Stimulated activated CD4-positive, alpha-beta T cell treated with anti-CD3 and anti-CD28 coated beads, Interleukin-15, amount 100 ng/mL, for 24 hours (primary cell): ENCODE measurements around the gene TCTN1.
A peak's percentile ranks its signal among the peaks of the same experiment; 100 is the strongest.
"Not testable (repeated sequence)": the region's sequence is repeated elsewhere in the genome, so short reads cannot be mapped to it uniquely, and the experiment has no call there.

ENCODE experiments used
- DNase-seq: peaks from one replicate; pipeline ENCODE4 v3.0.0-alpha.2; 2020

Gene TCTN1

GRCh38 chr12:110587102-110587501 lies 26.8 kb upstream of the TCTN1 start:
- DNase-seq: not testable (repeated sequence)

- no peak for DNase-seq
Measured at GRCh38 chr12:110590059-110590458, 23.9 kb upstream of the TCTN1 start.

- DNase-seq: no peak
Measured at GRCh38 chr12:110590806-110591326, 23.1 kb upstream of the TCTN1 start.

GRCh38 chr12:110591451-110592051 lies 22.4 kb upstream of the TCTN1 start:
- no peak for DNase-seq

GRCh38 chr12:110592078-110592477 lies 21.9 kb upstream of the TCTN1 start:
- DNase-seq: no peak

- not testable (repeated sequence) for DNase-seq
Measured at GRCh38 chr12:110592919-110593318, 21.0 kb upstream of the TCTN1 start.

GRCh38 chr12:110597885-110598284 lies 16.0 kb upstream of the TCTN1 start:
- DNase-seq: no peak

GRCh38 chr12:110599334-110599733 lies 14.6 kb upstream of the TCTN1 start:
- no peak for DNase-seq

GRCh38 chr12:110600254-110600653 lies 13.7 kb upstream of the TCTN1 start:
- DNase-seq: no peak

- DNase-seq: peak; percentile 51
Measured at GRCh38 chr12:110602085-110602814, 11.7 kb upstream of the TCTN1 start.

GRCh38 chr12:110606253-110606611 lies 7.7 kb upstream of the TCTN1 start:
- DNase-seq: no peak

- DNase-seq: no peak
Measured at GRCh38 chr12:110613071-110613770, 708 bp upstream of the TCTN1 start.

GRCh38 chr12:110615171-110615570 lies 1.2 kb downstream of the TCTN1 start:
- DNase-seq: no peak

- no peak for DNase-seq
Measured at GRCh38 chr12:110616471-110617115, 2.7 kb downstream of the TCTN1 start.

GRCh38 chr12:110619534-110619953 lies 5.6 kb downstream of the TCTN1 start:
- peak; percentile 61 for DNase-seq

- DNase-seq: no peak
Measured at GRCh38 chr12:110622582-110622981, 8.7 kb downstream of the TCTN1 start.

GRCh38 chr12:110627500-110628195 lies 13.7 kb downstream of the TCTN1 start:
- no peak for DNase-seq

- DNase-seq: no peak
Measured at GRCh38 chr12:110635055-110635454, 21.1 kb downstream of the TCTN1 start.

GRCh38 chr12:110636516-110636915 lies 22.6 kb downstream of the TCTN1 start:
- DNase-seq: no peak

GRCh38 chr12:110637869-110638441 lies 24.0 kb downstream of the TCTN1 start:
- DNase-seq: no peak

GRCh38 chr12:110638796-110639195 lies 24.9 kb downstream of the TCTN1 start:
- no peak for DNase-seq
